ENCODE measurements around the gene PRSS27.

The PRSS27 gene

DNA sequence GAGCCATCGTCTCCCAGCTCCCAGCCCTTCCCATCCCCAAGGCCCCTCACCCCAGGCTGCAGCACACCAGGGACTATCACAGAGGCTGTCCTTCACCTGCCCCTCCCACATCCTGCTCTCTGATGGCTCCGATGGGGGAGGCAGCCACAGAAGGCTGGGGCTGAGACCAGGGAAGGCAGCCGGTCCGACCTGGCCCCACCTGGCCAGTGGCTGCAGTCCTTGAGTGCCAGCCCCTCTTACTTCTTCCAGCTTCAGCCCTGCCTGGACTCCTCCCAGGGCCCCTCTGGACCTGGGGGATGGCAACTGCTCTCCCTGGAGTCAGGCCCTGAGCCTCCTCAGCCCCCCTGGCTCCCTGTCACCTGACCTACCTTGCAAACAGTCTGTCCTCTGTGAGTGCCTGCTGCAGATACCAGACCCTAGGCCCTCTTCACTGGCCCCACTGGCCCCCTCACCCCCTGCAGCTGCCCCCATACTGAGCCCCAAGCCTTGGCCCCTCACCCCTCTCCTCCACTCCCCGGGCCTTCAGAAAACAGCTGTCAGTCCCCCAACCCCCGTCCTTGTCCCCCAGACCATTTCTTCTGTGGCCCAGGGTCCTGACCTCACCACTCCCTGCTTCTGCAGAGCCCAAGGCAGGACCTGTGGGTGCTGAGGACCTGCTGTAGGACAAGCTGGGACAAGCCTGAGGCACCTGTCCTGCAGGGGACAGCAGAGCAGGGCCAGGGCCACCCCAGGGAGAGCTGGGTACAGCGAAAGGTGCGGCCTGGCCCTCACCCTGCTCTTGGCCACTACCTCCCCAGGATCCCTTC is 19.8 kb upstream of the PRSS27 start:
- TF ChIP-seq, protein P1, sequence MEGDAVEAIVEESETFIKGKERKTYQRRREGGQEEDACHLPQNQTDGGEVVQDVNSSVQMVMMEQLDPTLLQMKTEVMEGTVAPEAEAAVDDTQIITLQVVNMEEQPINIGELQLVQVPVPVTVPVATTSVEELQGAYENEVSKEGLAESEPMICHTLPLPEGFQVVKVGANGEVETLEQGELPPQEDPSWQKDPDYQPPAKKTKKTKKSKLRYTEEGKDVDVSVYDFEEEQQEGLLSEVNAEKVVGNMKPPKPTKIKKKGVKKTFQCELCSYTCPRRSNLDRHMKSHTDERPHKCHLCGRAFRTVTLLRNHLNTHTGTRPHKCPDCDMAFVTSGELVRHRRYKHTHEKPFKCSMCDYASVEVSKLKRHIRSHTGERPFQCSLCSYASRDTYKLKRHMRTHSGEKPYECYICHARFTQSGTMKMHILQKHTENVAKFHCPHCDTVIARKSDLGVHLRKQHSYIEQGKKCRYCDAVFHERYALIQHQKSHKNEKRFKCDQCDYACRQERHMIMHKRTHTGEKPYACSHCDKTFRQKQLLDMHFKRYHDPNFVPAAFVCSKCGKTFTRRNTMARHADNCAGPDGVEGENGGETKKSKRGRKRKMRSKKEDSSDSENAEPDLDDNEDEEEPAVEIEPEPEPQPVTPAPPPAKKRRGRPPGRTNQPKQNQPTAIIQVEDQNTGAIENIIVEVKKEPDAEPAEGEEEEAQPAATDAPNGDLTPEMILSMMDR (IDR thresholded peaks at IDR 0.05; ENCODE audit: unreplicated experiment in 3 of 3), result no peak
- Mint-ChIP-seq H3K27me3 (ENCODE audit: low read depth) (peaks cover 3% of the 10 kb centered on the region), H3K9me3 (no peaks in the 10 kb centered on the region), H3K4me3 (no peak overlapping the region), H3K36me3 (ENCODE audit: low read depth) (no peaks in the 10 kb centered on the region), H3K4me1 (no peaks in the 10 kb centered on the region), H3K27ac (peak overlapping the region in 1 of 3 experiments; percentile 51)

GRCh38 chr16:2738615-2739014 is 18.6 kb upstream of the PRSS27 start:
- Mint-ChIP-seq H3K27me3 (ENCODE audit: low read depth) (peaks cover 3% of the 10 kb centered on the region), H3K4me3 (no peak overlapping the region), H3K27ac (no peak overlapping the region), H3K4me1 (no peaks in the 10 kb centered on the region), H3K9me3 (no peaks in the 10 kb centered on the region), H3K36me3 (ENCODE audit: low read depth) (no peaks in the 10 kb centered on the region)
- TF ChIP-seq, protein P1 (IDR thresholded peaks at IDR 0.05; ENCODE audit: unreplicated experiment in 3 of 3), result no peak

DNA sequence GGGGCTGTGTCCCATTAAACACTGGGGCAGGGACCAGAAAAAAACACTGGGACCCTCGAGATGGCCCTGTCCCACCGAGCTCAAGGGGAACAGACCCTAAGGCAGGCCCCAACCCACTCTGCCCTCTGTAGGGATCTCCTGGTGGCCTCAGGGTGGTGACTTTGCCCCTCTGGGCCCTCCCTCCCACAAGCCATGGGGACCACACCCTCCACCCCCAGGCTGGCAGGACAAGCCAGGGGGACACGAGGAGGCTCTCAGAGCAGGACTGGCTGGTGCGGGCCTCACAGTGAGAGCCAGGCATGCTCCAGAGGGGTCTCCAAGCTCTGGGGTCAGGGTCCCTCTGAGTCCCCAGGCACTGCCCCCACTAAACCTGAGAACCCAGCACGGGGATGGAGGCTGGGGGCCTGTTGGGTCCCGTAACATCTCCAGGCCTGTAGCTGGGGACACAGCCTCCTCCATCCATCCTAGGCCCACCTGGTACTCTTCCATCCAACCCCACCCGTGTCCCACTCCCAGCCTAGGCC is 17.9 kb upstream of the PRSS27 start:
- Mint-ChIP-seq H3K27ac (no peak overlapping the region), H3K4me3 (no peak overlapping the region), H3K36me3 (ENCODE audit: low read depth) (no peaks in the 10 kb centered on the region), H3K4me1 (no peaks in the 10 kb centered on the region), H3K27me3 (ENCODE audit: low read depth) (peaks cover 3% of the 10 kb centered on the region), H3K9me3 (no peaks in the 10 kb centered on the region)
- TF ChIP-seq, protein P1 (IDR thresholded peaks at IDR 0.05; ENCODE audit: unreplicated experiment in 3 of 3), result no peak

DNA sequence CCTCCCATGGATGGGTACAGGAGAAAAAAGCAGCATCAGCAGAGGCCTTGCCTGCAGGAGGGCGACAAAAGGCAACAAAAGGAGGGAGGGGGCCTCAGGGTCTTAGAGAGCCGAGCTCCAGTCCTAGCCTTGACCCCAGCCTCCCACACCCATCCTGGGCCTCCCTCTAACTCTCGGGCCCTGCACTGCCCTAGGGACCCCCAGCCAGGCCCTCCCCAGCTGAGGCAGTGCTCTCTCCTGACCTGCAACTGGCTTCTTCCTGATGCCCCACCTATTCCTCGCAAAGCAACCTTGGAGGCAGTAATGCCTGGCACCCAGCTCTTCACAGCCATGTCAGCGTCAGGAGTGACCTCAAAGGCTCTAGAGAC is 17.2 kb upstream of the PRSS27 start:
- no peaks in the 10 kb centered on the region for H3K9me3 Mint-ChIP-seq

GRCh38 chr16:2736476-2737237 is 16.6 kb upstream of the PRSS27 start:
- no peak overlapping the region for H3K27ac Mint-ChIP-seq
- H3K4me3 Mint-ChIP-seq, result no peak overlapping the region
- TF ChIP-seq, protein P1 (IDR thresholded peaks at IDR 0.05; ENCODE audit: unreplicated experiment in 3 of 3), result no peak
- H3K36me3 Mint-ChIP-seq (ENCODE audit: low read depth), result no peaks in the 10 kb centered on the region
- H3K4me1 Mint-ChIP-seq, result no peaks in the 10 kb centered on the region
- peaks cover 3% of the 10 kb centered on the region for H3K27me3 Mint-ChIP-seq (ENCODE audit: low read depth)
- no peaks in the 10 kb centered on the region for H3K9me3 Mint-ChIP-seq

More for the DNA sequence above, 17.2 kb upstream of the PRSS27 start:
- peaks cover 3% of the 10 kb centered on the region for H3K27me3 Mint-ChIP-seq (ENCODE audit: low read depth)
- TF ChIP-seq, protein P1 (IDR thresholded peaks at IDR 0.05; ENCODE audit: unreplicated experiment in 3 of 3), result no peak
- no peaks in the 10 kb centered on the region for H3K36me3 Mint-ChIP-seq (ENCODE audit: low read depth)
- H3K4me1 Mint-ChIP-seq, result no peaks in the 10 kb centered on the region
- no peak overlapping the region for H3K4me3 Mint-ChIP-seq
- no peak overlapping the region for H3K27ac Mint-ChIP-seq

Data from nephron (organoid).